GM12878 (cell line): Measurements from ENCODE around the gene EPN1. TPM values are rescaled to one million over a fixed set of nuclear protein-coding genes. Genes with fewer than 3 reads are reported as not detected.

ENCODE experiments used
- BCLAF1 ChIP-seq: fragments of 450-650 bp; IDR thresholded peaks from 2 replicates; pipeline ENCODE4 v1.6.1; 2017; ENCODE audit warnings: antibody characterized with exemption, mild to moderate bottlenecking, moderate library complexity
- DPF2 ChIP-seq: fragments of 450-650 bp; IDR thresholded peaks from 2 replicates; pipeline ENCODE4 v1.6.1; 2017; ENCODE audit warnings: mild to moderate bottlenecking
- GABPA ChIP-seq: IDR thresholded peaks from 2 replicates; pipeline ENCODE4 v1.6.1; 2014; ENCODE audit warnings: antibody characterized with exemption, low read depth, mild to moderate bottlenecking, inconsistent platforms
- PKNOX1 ChIP-seq: fragments of 450-650 bp; IDR thresholded peaks from 2 replicates; pipeline ENCODE4 v1.6.1; 2016; ENCODE audit warnings: mild to moderate bottlenecking
- REST ChIP-seq: IDR thresholded peaks from 2 replicates; pipeline ENCODE4 v1.6.1; 2012; ENCODE audit warnings: mild to moderate bottlenecking, low read depth, low read length
- USF1 ChIP-seq: IDR thresholded peaks from 2 replicates; pipeline ENCODE4 v1.6.1; 2011; ENCODE audit warnings: borderline replicate concordance, low read depth, mild to moderate bottlenecking, moderate library complexity, mixed read lengths, low read length; ENCODE audit not compliant: insufficient read depth; ENCODE audit errors: extremely low read length
- ZNF217 ChIP-seq: fragments of 450-650 bp; IDR thresholded peaks from 2 replicates; pipeline ENCODE4 v1.6.1; 2017; ENCODE audit warnings: antibody characterized with exemption, mild to moderate bottlenecking
- ZNF384 ChIP-seq: IDR thresholded peaks from 2 replicates; pipeline ENCODE4 v1.6.1; 2012; ENCODE audit warnings: low read depth, mild to moderate bottlenecking, low read length, improper control_type of control experiment, borderline replicate concordance
- ZNF592 ChIP-seq: fragments of 450-650 bp; IDR thresholded peaks from 2 replicates; pipeline ENCODE4 v1.6.1; 2017; ENCODE audit warnings: mild to moderate bottlenecking, moderate library complexity
- ZNF687 ChIP-seq: fragments of 450-650 bp; IDR thresholded peaks from 2 replicates; pipeline ENCODE4 v1.6.1; 2017; ENCODE audit warnings: mild to moderate bottlenecking, moderate library complexity
- polyA plus RNA-seq, 11 experiments: library from polyadenylated mRNA; depleted of rRNA in 4 of 11; unstranded in 6 of 11; stranded (reverse) in 5 of 11; fragments of >200 nt; fragmentation: Nextera tagmentation in 4 of 11; fragmentation: Illumina TruSeq in 1 of 11; extraction: Ambion mirVana in 4 of 11; extraction: Trizol in 1 of 11; gene quantifications; 1 replicate in 1 of 11; 2 replicates in 10 of 11; pipeline versions ENCODE4 v1.2.1 to v1.2.3, GENCODE V29; 2011 to 2016; ENCODE audit warnings: inconsistent platforms in 2 of 11, missing spikeins in 2 of 11, low read depth in 1 of 11
- total RNA-seq, 4 experiments: library from RNA; depleted of rRNA in 3 of 4; stranded (reverse); fragments of >200 nt in 3 of 4; fragmentation: Illumina TruSeq in 1 of 4; extraction: Trizol in 1 of 4; gene quantifications; 2 replicates each; pipeline versions ENCODE4 v1.2.1 to v1.2.3, GENCODE V29; 2013 to 2021

Gene EPN1
- total and polyA plus RNA-seq, 10 of the 15 experiments (the other 5 are each of a cell fraction or from before 2014, with no cell fraction given): 0.11 to 88.5 (median 10.6) TPM

- TF ChIP-seq GABPA (peak; percentile 90), BCLAF1 (no peak), ZNF384 (no peak), USF1 (peak; percentile 38), REST (no peak), DPF2 (peak; percentile 62; the same call in 1 of the 2 replicates), ZNF687 (no peak; the same call in 1 of the 2 replicates), ZNF592 (no peak), PKNOX1 (peak; percentile 78), ZNF217 (no peak)
Observed at GRCh38 chr19:55643003-55643886, 31.8 kb upstream of the EPN1 start, which contains the start of gene ZNF581 (continued).
